ENCODE measurements around the gene LYVE1. TPM values are rescaled to one million over a fixed set of nuclear protein-coding genes. Genes with fewer than 3 reads are reported as not detected.
"Not testable (repeated sequence)": the region's sequence is repeated elsewhere in the genome, so short reads cannot be mapped to it uniquely, and the experiment has no call there.

The LYVE1 gene
- total RNA-seq, 1 donor from 2014 or later, result 108 TPM

- ATAC-seq (no peak), DNase-seq (no peak)
- no peak for TF ChIP-seq CTCF (IDR thresholded peaks at IDR 0.05)
- H3K4me3 ChIP-seq, result no peak overlapping the region
- no peaks in the 10 kb centered on the region for H3K36me3 ChIP-seq
- intact Hi-C loops (cut with DNase I), result no loop called here
- no peak overlapping the region for H3K27ac ChIP-seq
- H3K4me1 ChIP-seq, result peaks cover 20% of the 10 kb centered on the region
- no peaks in the 10 kb centered on the region for H3K9me3 ChIP-seq
- no peaks in the 10 kb centered on the region for H3K27me3 ChIP-seq
Observed at GRCh38 chr11:10599388-10600175, 31.1 kb upstream of the LYVE1 start.

- H3K36me3 ChIP-seq, result no peaks in the 10 kb centered on the region
- no peak for ATAC-seq
- no peak overlapping the region for H3K27ac ChIP-seq
- H3K27me3 ChIP-seq, result no peaks in the 10 kb centered on the region
- no peaks in the 10 kb centered on the region for H3K9me3 ChIP-seq
- no peak for DNase-seq
- intact Hi-C loops (cut with DNase I), result no loop called here
- H3K4me3 ChIP-seq, result no peak overlapping the region
- peaks cover 13% of the 10 kb centered on the region for H3K4me1 ChIP-seq
- TF ChIP-seq CTCF (IDR thresholded peaks at IDR 0.05), result no peak
Observed at GRCh38 chr11:10598816-10599215, 30.4 kb upstream of the LYVE1 start.

GRCh38 chr11:10597877-10598351 lies 29.4 kb upstream of the LYVE1 start:
- intact Hi-C loops (cut with DNase I), result no loop called here
- ATAC-seq (peak; percentile 34), DNase-seq (no peak)
- Histone ChIP-seq H3K9me3 (no peaks in the 10 kb centered on the region), H3K36me3 (no peaks in the 10 kb centered on the region), H3K4me3 (no peak overlapping the region), H3K27ac (no peak overlapping the region), H3K27me3 (no peaks in the 10 kb centered on the region), H3K4me1 (peaks cover 13% of the 10 kb centered on the region)
- TF ChIP-seq CTCF (IDR thresholded peaks at IDR 0.05), result no peak

GRCh38 chr11:10595840-10596239 lies 27.4 kb upstream of the LYVE1 start:
- H3K27ac ChIP-seq, H3K36me3 ChIP-seq: not testable (repeated sequence)
- H3K4me1 ChIP-seq, result peaks cover 13% of the 10 kb centered on the region

GRCh38 chr11:10594407-10594806 lies 25.9 kb upstream of the LYVE1 start:
- no peak overlapping the region for H3K27ac ChIP-seq
- H3K36me3 ChIP-seq, result no peaks in the 10 kb centered on the region
- DNase-seq (no peak), ATAC-seq (no peak)
- H3K4me1 ChIP-seq, result peaks cover 7% of the 10 kb centered on the region
- TF ChIP-seq CTCF (IDR thresholded peaks at IDR 0.05), result no peak
- no peaks in the 10 kb centered on the region for H3K27me3 ChIP-seq
- no peak overlapping the region for H3K4me3 ChIP-seq
- intact Hi-C loops (cut with DNase I), result no loop called here
- H3K9me3 ChIP-seq, result no peaks in the 10 kb centered on the region

More at GRCh38 chr11:10595840-10596239, 27.4 kb upstream of the LYVE1 start:
- H3K9me3 ChIP-seq; DNase-seq; intact Hi-C loops (cut with DNase I); H3K4me3 ChIP-seq; H3K27me3 ChIP-seq; ATAC-seq: not testable (repeated sequence)

- ATAC-seq (peak; percentile 85), DNase-seq (no peak)
- H3K27ac ChIP-seq, result peak overlapping the region; percentile 13
- no peak for TF ChIP-seq CTCF (IDR thresholded peaks at IDR 0.05)
- no peak overlapping the region for H3K4me3 ChIP-seq
- H3K36me3 ChIP-seq, result no peaks in the 10 kb centered on the region
- H3K27me3 ChIP-seq, result no peaks in the 10 kb centered on the region
- intact Hi-C loops (cut with DNase I), result no loop called here
- H3K4me1 ChIP-seq, result peaks cover 6% of the 10 kb centered on the region
- H3K9me3 ChIP-seq, result no peaks in the 10 kb centered on the region
Observed at GRCh38 chr11:10592331-10592730, 23.9 kb upstream of the LYVE1 start.
